Stimulated activated CD4-positive, alpha-beta T cell treated with anti-CD3 and anti-CD28 coated beads, Interleukin-15, amount 100 ng/mL, for 24 hours (primary cell): ENCODE results near the gene GCKR.

Experiments
- DNase-seq: peaks from one replicate; pipeline ENCODE4 v3.0.0-alpha.2; 2020

GCKR gene

GRCh38 chr2:27496357-27497287 is at the start of gene GCKR:
Gene GCKR (plus strand): TSS chr2:27496839. CDS start chr2:27496905, 66 bp downstream.
- no peak for DNase-seq

GRCh38 chr2:27448381-27448780 is 48.3 kb upstream of the GCKR start:
- DNase-seq, result no peak

GRCh38 chr2:27451095-27451494 is 45.5 kb upstream of the GCKR start:
- DNase-seq, result no peak

GRCh38 chr2:27453968-27454367 is 42.7 kb upstream of the GCKR start:
- no peak for DNase-seq

GRCh38 chr2:27461118-27461517 is 35.5 kb upstream of the GCKR start:
- DNase-seq, result no peak

GRCh38 chr2:27464443-27464842 is 32.2 kb upstream of the GCKR start:
- DNase-seq, result no peak

- no peak for DNase-seq
Observed at GRCh38 chr2:27471961-27472360, 24.7 kb upstream of the GCKR start.

GRCh38 chr2:27485496-27485895 is 11.1 kb upstream of the GCKR start:
- DNase-seq, result no peak

- no peak for DNase-seq
Observed at GRCh38 chr2:27489118-27489497, 7.5 kb upstream of the GCKR start.

GRCh38 chr2:27489498-27490397 is 6.9 kb upstream of the GCKR start, which contains the start of gene IFT172:
Gene IFT172 (minus strand): TSS chr2:27489743. CDS start chr2:27489653, 90 bp downstream.
- peak; percentile 100 for DNase-seq

- no peak for DNase-seq
Observed at GRCh38 chr2:27492557-27492956, 4.1 kb upstream of the GCKR start.

- DNase-seq, result no peak
Observed at GRCh38 chr2:27493948-27494283, 2.7 kb upstream of the GCKR start.

- DNase-seq, result peak; percentile 7
Observed at GRCh38 chr2:27494284-27494943, 2.2 kb upstream of the GCKR start.

- peak; percentile 37 for DNase-seq
Observed at GRCh38 chr2:27494944-27495554, 1.6 kb upstream of the GCKR start, which contains the start of gene FNDC4. Gene FNDC4 (minus strand): TSS chr2:27495200. CDS start chr2:27494679, 521 bp downstream.

- DNase-seq, result no peak
Observed at GRCh38 chr2:27495840-27496356, 741 bp upstream of the GCKR start.

- DNase-seq, result no peak
Observed at GRCh38 chr2:27497288-27497627, 619 bp downstream of the GCKR start.

GRCh38 chr2:27498975-27499374 is 2.3 kb downstream of the GCKR start:
- no peak for DNase-seq

GRCh38 chr2:27501042-27501441 is 4.4 kb downstream of the GCKR start:
- DNase-seq, result no peak

- no peak for DNase-seq
Observed at GRCh38 chr2:27502142-27502541, 5.5 kb downstream of the GCKR start.

- DNase-seq, result no peak
Observed at GRCh38 chr2:27506587-27506986, 9.9 kb downstream of the GCKR start.

- DNase-seq, result no peak
Observed at GRCh38 chr2:27507293-27507692, 10.7 kb downstream of the GCKR start.

GRCh38 chr2:27509326-27509725 is 12.7 kb downstream of the GCKR start:
- DNase-seq, result no peak
